Measurements from ENCODE around the gene SH3PXD2A. TPM values are rescaled to one million over a fixed set of nuclear protein-coding genes. Genes with fewer than 3 reads are reported as not detected.

SH3PXD2A gene
- total RNA-seq, 1 donor: 58.3 TPM

- H3K4me3 ChIP-seq (ENCODE audit: low read depth, low read length): no peak overlapping the region
- no peak for DNase-seq (ENCODE audit: low read depth)
- TF ChIP-seq CTCF (IDR thresholded peaks at IDR 0.05; ENCODE audit: insufficient read depth, low read depth, low read length): no peak
Measured at GRCh38 chr10:103737735-103738367, 117.5 kb downstream of the SH3PXD2A start.

- no peak overlapping the region for H3K4me3 ChIP-seq (ENCODE audit: low read depth, low read length)
- TF ChIP-seq CTCF (IDR thresholded peaks at IDR 0.05; ENCODE audit: insufficient read depth, low read depth, low read length): no peak
- no peak for DNase-seq (ENCODE audit: low read depth)
Measured at GRCh38 chr10:103736763-103737162, 118.6 kb downstream of the SH3PXD2A start.

GRCh38 chr10:103736044-103736443 is 119.3 kb downstream of the SH3PXD2A start:
- H3K4me3 ChIP-seq (ENCODE audit: low read depth, low read length): no peak overlapping the region
- TF ChIP-seq CTCF (IDR thresholded peaks at IDR 0.05; ENCODE audit: insufficient read depth, low read depth, low read length): no peak
- no peak for DNase-seq (ENCODE audit: low read depth)

GRCh38 chr10:103734731-103735130 is 120.6 kb downstream of the SH3PXD2A start:
- H3K4me3 ChIP-seq (ENCODE audit: low read depth, low read length): no peak overlapping the region
- no peak for TF ChIP-seq CTCF (IDR thresholded peaks at IDR 0.05; ENCODE audit: insufficient read depth, low read depth, low read length)
- DNase-seq (ENCODE audit: low read depth): no peak

GRCh38 chr10:103733045-103733419 is 122.3 kb downstream of the SH3PXD2A start:
- no peak for DNase-seq (ENCODE audit: low read depth)
- no peak overlapping the region for H3K4me3 ChIP-seq (ENCODE audit: low read depth, low read length)
- no peak for TF ChIP-seq CTCF (IDR thresholded peaks at IDR 0.05; ENCODE audit: insufficient read depth, low read depth, low read length)

- no peak for TF ChIP-seq CTCF (IDR thresholded peaks at IDR 0.05; ENCODE audit: insufficient read depth, low read depth, low read length)
- DNase-seq (ENCODE audit: low read depth): no peak
- H3K4me3 ChIP-seq (ENCODE audit: low read depth, low read length): no peak overlapping the region
Measured at GRCh38 chr10:103732339-103733044, 122.9 kb downstream of the SH3PXD2A start.

Data from fibroblast of villous mesenchyme (primary cell).